ENCODE measurements around the gene AIFM3. TPM values are rescaled to one million over a fixed set of nuclear protein-coding genes. Genes with fewer than 3 reads are reported as not detected.

The AIFM3 gene
- total RNA-seq, 1 donor from 2014 or later, result 12.3 TPM

DNA sequence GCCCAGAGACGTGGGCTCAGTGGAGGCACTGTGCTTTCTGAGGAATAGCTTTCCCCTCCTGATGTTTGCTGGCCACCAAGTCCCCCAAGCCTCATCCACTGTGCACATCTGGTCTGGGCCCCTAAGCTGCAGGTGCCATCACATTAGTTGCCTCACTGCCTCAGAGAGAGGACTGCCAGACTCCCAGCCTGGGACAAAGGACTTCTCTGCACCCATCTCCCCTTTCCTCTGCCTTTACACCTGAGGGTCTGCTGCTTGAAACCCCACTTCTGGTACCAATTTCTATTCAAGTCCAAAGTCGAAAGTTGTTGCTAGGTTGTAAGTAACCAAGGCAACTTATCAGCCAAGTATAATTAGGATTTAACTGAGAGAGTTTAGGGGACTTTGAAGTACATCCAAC lies 11.4 kb downstream of the AIFM3 start:
- H3K36me3 ChIP-seq, result no peaks in the 10 kb centered on the region
- H3K27ac ChIP-seq, result no peak overlapping the region
- intact Hi-C loops (cut with DNase I), result no loop called here

DNA sequence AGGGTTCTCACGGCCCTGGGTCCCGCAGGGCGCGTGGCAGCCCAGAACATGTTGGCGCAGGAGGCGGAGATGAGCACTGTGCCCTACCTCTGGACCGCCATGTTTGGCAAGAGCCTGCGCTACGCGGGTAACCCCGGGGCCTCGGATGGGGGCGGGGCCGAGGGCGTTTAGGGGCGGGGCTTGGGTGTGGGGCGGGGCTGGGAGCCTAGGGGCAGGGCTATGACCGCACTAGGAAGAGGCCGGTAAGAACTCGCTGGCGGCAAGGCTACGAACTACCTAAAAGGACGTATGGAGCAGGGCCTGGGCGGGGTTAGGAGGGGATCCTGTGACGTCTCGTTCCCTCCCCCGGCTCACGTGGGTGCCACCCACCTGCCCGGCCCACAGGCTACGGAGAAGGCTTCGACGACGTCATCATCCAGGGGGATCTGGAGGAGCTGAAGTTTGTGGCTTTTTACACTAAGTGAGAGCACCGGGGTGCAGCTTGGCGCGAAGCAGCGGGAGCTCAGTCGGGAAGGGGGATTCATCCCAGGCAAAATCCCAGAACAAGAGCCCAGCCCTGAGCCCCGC lies 12.3 kb downstream of the AIFM3 start:
- Histone ChIP-seq H3K27me3 (ENCODE audit: low read depth) (no peaks in the 10 kb centered on the region), H3K9me3 (peaks cover 4% of the 10 kb centered on the region), H3K27ac (no peak overlapping the region), H3K4me1 (peaks cover 33% of the 10 kb centered on the region), H3K4me3 (peak overlapping the region; percentile 43), H3K36me3 (peaks cover 3% of the 10 kb centered on the region)
- DNase-seq (peak; percentile 92), ATAC-seq (peak; percentile 77 to 84)
- intact Hi-C loops (cut with DNase I), result no loop called here
- TF ChIP-seq, protein P1, sequence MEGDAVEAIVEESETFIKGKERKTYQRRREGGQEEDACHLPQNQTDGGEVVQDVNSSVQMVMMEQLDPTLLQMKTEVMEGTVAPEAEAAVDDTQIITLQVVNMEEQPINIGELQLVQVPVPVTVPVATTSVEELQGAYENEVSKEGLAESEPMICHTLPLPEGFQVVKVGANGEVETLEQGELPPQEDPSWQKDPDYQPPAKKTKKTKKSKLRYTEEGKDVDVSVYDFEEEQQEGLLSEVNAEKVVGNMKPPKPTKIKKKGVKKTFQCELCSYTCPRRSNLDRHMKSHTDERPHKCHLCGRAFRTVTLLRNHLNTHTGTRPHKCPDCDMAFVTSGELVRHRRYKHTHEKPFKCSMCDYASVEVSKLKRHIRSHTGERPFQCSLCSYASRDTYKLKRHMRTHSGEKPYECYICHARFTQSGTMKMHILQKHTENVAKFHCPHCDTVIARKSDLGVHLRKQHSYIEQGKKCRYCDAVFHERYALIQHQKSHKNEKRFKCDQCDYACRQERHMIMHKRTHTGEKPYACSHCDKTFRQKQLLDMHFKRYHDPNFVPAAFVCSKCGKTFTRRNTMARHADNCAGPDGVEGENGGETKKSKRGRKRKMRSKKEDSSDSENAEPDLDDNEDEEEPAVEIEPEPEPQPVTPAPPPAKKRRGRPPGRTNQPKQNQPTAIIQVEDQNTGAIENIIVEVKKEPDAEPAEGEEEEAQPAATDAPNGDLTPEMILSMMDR (IDR thresholded peaks at IDR 0.05), result no peak

More for the DNA sequence above, 11.4 kb downstream of the AIFM3 start:
- Histone ChIP-seq H3K27me3 (ENCODE audit: low read depth) (no peaks in the 10 kb centered on the region), H3K9me3 (peaks cover 4% of the 10 kb centered on the region), H3K4me1 (peaks cover 33% of the 10 kb centered on the region), H3K4me3 (no peak overlapping the region)
- TF ChIP-seq, protein P1 (IDR thresholded peaks at IDR 0.05), result no peak
- ATAC-seq, result no peak
- DNase-seq, result no peak

DNA sequence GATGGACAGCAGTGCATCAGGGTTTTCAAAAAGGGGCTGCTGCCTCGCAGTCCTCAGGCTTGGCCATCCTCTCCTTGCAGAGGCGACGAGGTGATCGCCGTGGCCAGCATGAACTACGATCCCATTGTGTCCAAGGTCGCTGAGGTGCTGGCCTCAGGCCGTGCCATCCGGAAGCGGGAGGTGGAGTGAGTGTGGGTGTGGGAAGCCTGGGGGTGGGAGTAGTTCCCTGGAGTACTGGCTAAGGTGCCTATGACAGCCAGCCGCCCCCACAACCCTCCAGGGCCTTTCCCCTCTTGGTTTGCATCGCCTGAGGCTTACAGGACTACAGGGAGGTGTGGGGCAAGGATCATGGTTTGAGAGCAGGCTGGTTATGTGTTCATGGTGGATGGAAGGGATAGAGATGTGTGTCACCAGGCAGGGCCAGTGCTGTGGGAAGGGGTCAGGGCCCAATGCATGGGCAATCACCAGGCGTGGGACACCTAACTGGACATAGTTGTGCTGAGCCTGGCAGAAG lies 12.9 kb downstream of the AIFM3 start:
- ATAC-seq (no peak), DNase-seq (no peak)
- Histone ChIP-seq H3K4me3 (peak overlapping the region; percentile 43), H3K9me3 (peaks cover 4% of the 10 kb centered on the region), H3K36me3 (peaks cover 3% of the 10 kb centered on the region), H3K4me1 (peaks cover 33% of the 10 kb centered on the region), H3K27me3 (ENCODE audit: low read depth) (no peaks in the 10 kb centered on the region), H3K27ac (no peak overlapping the region)
- TF ChIP-seq, protein P1 (IDR thresholded peaks at IDR 0.05), result no peak
- intact Hi-C loops (cut with DNase I), result no loop called here

DNA sequence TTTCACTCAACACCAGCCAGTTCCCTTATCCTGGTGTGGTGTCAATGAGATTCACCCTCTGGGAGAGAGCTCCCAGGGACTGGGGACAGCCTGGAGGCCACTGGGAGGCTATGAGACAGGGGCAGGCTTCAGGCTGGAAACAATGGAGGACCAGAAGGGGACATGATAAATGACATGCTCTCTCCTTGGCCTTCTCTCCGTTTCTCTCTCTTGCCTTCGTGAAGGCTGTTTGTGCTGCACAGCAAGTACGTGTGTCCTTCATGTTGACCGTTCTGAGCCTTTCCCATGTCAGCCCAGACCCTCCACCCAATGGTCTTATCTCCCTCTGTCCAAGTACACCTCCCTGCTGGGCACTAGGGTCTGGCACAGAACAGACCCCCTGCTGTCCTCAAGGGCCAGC lies 13.5 kb downstream of the AIFM3 start:
- TF ChIP-seq, protein P1 (IDR thresholded peaks at IDR 0.05), result no peak
- ATAC-seq, result no peak
- Histone ChIP-seq H3K36me3 (peaks cover 6% of the 10 kb centered on the region), H3K27me3 (ENCODE audit: low read depth) (no peaks in the 10 kb centered on the region), H3K9me3 (peaks cover 4% of the 10 kb centered on the region), H3K27ac (no peak overlapping the region), H3K4me1 (peaks cover 33% of the 10 kb centered on the region), H3K4me3 (no peak overlapping the region)
- intact Hi-C loops (cut with DNase I), result no loop called here
- no peak for DNase-seq

DNA sequence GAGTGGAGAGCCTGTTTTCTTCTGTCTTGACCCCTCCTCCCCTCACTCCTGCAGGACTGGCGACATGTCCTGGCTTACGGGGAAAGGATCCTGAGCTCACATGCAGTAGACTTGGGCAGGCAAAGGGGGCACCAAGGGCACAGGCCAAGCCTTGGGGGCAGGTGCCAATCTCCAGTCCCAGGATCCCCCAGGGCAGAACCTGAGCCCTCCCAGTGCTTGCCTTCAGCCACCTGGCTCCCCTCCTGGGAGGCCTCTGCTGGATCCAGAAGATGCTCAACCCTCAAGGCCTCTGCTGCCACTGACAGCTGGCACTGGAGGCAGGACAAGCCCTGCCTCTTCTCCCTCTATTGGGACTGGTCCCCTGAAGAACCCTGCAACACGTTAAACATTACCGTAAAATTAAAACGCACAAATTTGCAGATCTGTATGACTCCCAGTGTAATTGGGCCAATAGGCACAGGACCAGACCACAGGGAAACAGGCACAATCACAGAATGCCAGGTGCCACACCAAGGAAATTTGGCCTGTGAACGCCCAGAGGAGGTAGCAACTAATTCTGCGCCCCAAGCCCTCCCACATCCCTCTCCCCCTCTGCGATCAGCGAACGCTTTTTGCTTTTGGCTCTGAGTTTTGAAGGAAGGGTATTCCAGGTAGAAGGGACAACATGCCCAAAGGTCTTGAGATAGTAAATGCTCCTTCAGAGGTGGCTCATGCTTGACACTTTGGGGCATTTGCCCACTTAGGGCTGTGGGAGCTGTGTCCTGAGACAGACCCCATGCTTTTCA lies 14.1 kb downstream of the AIFM3 start:
- H3K4me1 ChIP-seq, result peaks cover 33% of the 10 kb centered on the region
- ATAC-seq (no peak), DNase-seq (no peak)

More for the DNA sequence above, 14.1 kb downstream of the AIFM3 start:
- peaks cover 4% of the 10 kb centered on the region for H3K9me3 ChIP-seq
- H3K4me3 ChIP-seq, result peak overlapping the region; percentile 90
- H3K36me3 ChIP-seq, result peaks cover 12% of the 10 kb centered on the region
- H3K27me3 ChIP-seq (ENCODE audit: low read depth), result no peaks in the 10 kb centered on the region
- intact Hi-C loops (cut with DNase I), result no loop called here
- TF ChIP-seq, protein P1 (IDR thresholded peaks at IDR 0.05), result no peak
- peak overlapping the region; percentile 92 for H3K27ac ChIP-seq

Measured in lower lobe of right lung (tissue), 2 donors.